Gastrocnemius medialis (tissue), 4 donors: ENCODE data around the gene ZNF772. TPM values are rescaled to one million over a fixed set of nuclear protein-coding genes. Genes with fewer than 3 reads are reported as not detected.
"Not testable (repeated sequence)": the region's sequence is repeated elsewhere in the genome, so short reads cannot be mapped to it uniquely, and the experiment has no call there.

ENCODE experiments used
- ATAC-seq, 2 donors: fragments of 150-250 bp; one replicate each; pipeline ENCODE4 v1.9.1; 2016
- DNase-seq, 2 donors: peaks; one replicate each; pipeline ENCODE4 v3.0.0-alpha.2; 2019
- H3K27ac ChIP-seq, 4 donors: fragments of 200-600 bp; sonication (generic); 1 replicate in 1 of 4; 2 replicates in 3 of 4; pipeline ENCODE4 v1.5.1; 2016 to 2018; ENCODE audit warnings: mild to moderate bottlenecking in 2 of 4, moderate library complexity in 1 of 4
- H3K27me3 ChIP-seq, 3 donors: fragments of 200-600 bp; sonication (generic) in 2 of 3; 1 replicate in 1 of 3; 2 replicates in 2 of 3; pipeline versions ENCODE4 v1.5.1 to v1.6.0; 2016 to 2019; ENCODE audit warnings: mild to moderate bottlenecking in 1 of 3, moderate library complexity in 1 of 3
- H3K36me3 ChIP-seq, 2 donors: fragments of 200-600 bp; sonication (generic) in 1 of 2; one replicate each; pipeline ENCODE4 v1.5.1; 2017 to 2018
- H3K4me1 ChIP-seq, 2 donors: fragments of 200-600 bp; sonication (generic) in 1 of 2; one replicate each; pipeline ENCODE4 v1.5.1; 2016 to 2017; ENCODE audit warnings: mild to moderate bottlenecking in 2 of 2
- H3K4me3 ChIP-seq, 4 donors: fragments of 200-600 bp; sonication (generic) in 3 of 4; 1 replicate in 1 of 4; 2 replicates in 3 of 4; pipeline ENCODE4 v1.5.1; 2016 to 2019; ENCODE audit warnings: mild to moderate bottlenecking in 2 of 4
- H3K9me3 ChIP-seq, 3 donors: fragments of 200-600 bp; sonication (generic) in 2 of 3; 1 replicate in 1 of 3; 2 replicates in 2 of 3; pipeline ENCODE4 v1.5.1; 2016 to 2019
- CTCF ChIP-seq, 5 experiments: fragments of 450-650 bp in 3 of 5; fragments of 200-600 bp in 2 of 5; sonication (generic) in 2 of 5; IDR thresholded peaks in 4 of 5; conservative IDR thresholded peaks in 1 of 5; 1 replicate in 4 of 5; 2 replicates in 1 of 5; pipeline ENCODE4 v1.5.1; 2016 to 2019; ENCODE audit warnings: antibody characterized with exemption in 5 of 5, mild to moderate bottlenecking in 3 of 5, moderate library complexity in 3 of 5
- POLR2A ChIP-seq, 2 donors: fragments of 450-650 bp; IDR thresholded peaks; one replicate each; pipeline ENCODE4 v1.6.1; 2017; ENCODE audit warnings: antibody characterized with exemption in 2 of 2, mild to moderate bottlenecking in 2 of 2, moderate library complexity in 2 of 2
- in situ Hi-C, 4 donors: fragments of 200-750 bp; cut with MboI; loops; one replicate each; pipeline versions ENCODE4 v1.15.0 to v1.8.0; 2017; ENCODE audit warnings: low sequenced_read_pairs in 4 of 4
- intact Hi-C: fragments of 100-400 bp; cut with DNase I; formaldehyde crosslinking; loops from one replicate; pipeline ENCODE4 v1.15.1; 2023; ENCODE audit warnings: low total_unique reads
- total RNA-seq, 4 donors: library from RNA; depleted of rRNA; stranded (reverse); fragments of >200 nt; gene quantifications; one replicate each; pipeline versions ENCODE4 v1.1.0 to v1.2.3, GENCODE V29; 2016

Gene ZNF772
- total RNA-seq, 4 donors from 2014 or later, result 8.3 to 26.7 (median 17.6) TPM

- H3K27me3 ChIP-seq, H3K9me3 ChIP-seq, in situ Hi-C loops: not testable (repeated sequence)
- DNase-seq (peak; percentile 92), ATAC-seq (peak; percentile 99)
- Histone ChIP-seq H3K4me1 (peaks cover 6 to 11% of the 10 kb centered on the region in 2 donors), H3K27ac (peak within 1 kb of the TSS; percentile 88 to 92 (median 90)), H3K36me3 (peaks cover 0 to 12% of the 10 kb centered on the region in 2 donors), H3K4me3 (peak within 1 kb of the TSS; percentile 68 to 100 (median 94))
- peak; percentile 79 to 85 for TF ChIP-seq POLR2A (IDR thresholded peaks at IDR 0.05)
- intact Hi-C loops, result loop anchor here (1.0 to 10.0 kb wide), 4 partner anchors 13 to 247 kb away; partner anchors contain the start of genes ZNF419, ZNF460, ZNF549 and ZNF776
Observed at GRCh38 chr19:57499680-57500395, 22.5 kb upstream of the ZNF772 start, which contains the start of gene ZNF773. Gene ZNF773, plus strand, starts transcription at chr19:57499938. Its CDS starts 143 bp downstream, at chr19:57500081.

DNA sequence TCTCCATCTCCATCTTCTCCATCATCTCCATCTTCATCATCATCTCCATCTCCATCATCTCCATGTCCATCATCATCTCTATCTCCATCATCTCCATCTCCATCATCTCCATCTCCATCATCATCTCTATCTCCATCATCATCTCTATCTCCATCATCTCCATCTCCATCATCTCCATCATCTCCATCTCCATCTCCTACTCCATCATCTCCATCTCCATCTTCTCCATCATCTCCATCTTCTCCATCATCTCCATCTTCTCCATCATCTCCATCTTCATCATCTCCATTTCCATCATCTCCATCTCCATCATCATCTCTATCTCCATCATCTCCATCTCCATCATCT, 21.9 kb upstream of the ZNF772 start:
- intact Hi-C loops, result loop anchor here (1.0 to 2.0 kb wide), 3 partner anchors 12 to 247 kb away; partner anchors contain the start of genes ZNF419, ZNF549 and ZNF776
- H3K36me3 ChIP-seq, result peaks cover 0 to 11% of the 10 kb centered on the region in 2 donors
- in situ Hi-C loops, H3K9me3 ChIP-seq, DNase-seq, H3K27ac ChIP-seq, ATAC-seq, H3K27me3 ChIP-seq: not testable (repeated sequence)
- H3K4me3 ChIP-seq, result peak overlapping the region in 2 of 4 donors; percentile 68 to 97
- H3K4me1 ChIP-seq, result peaks cover 6 to 11% of the 10 kb centered on the region in 2 donors

GRCh38 chr19:57488299-57488644, 10.9 kb upstream of the ZNF772 start:
- H3K4me1 ChIP-seq, intact Hi-C loops, H3K9me3 ChIP-seq, H3K27ac ChIP-seq, in situ Hi-C loops, DNase-seq, H3K27me3 ChIP-seq: not testable (repeated sequence)
- Histone ChIP-seq H3K36me3 (peaks cover 4 to 28% of the 10 kb centered on the region in 2 donors), H3K4me3 (peak overlapping the region in 3 of 4 donors; percentile 27 to 100 (median 31))
- peak; percentile 13 to 14 for ATAC-seq

DNA sequence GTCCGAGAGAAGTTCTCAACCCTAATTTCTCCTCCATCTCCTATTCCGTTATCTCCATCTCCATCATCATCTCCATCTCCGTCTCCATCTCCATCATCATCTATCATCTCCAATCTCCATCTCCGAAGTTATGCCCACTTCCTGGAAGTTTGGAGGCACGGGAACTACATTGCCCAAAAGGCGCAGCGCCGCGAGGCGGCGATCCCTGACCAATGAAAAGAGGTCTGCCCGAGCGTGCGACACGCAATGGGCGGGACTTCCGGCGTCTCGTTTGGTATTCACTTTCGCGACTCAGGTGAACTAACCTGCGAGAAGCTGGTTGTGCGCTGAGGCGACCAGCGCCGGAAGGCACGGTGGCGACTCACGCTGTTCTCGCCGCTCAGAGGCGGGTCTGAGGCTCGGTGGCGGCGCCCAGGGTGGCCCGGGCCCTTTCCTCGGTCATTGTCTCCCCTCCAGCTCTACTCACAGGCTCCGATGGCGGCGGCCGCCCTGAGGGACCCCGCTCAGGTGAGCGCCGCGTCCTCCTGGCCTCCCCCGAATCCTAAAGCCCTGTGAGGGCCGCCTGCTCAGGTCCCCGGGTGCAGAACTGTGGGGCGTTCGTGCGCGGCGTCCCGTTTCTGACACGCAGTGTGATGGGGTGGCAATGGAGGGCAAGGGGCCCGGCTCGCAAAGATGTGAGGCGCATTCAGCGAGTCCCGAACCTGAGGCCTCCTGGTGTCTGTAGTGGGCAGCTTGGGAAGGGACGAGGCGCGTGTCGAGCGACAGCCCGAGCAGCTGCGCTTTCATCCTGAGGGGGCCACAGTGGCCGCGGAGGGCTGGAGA, 10.3 kb upstream of the ZNF772 start, which contains the start of gene ZNF419:
Gene ZNF419, plus strand, starts transcription at position 274 of the 822 bp plus-strand sequence. Its CDS starts 201 bp downstream, at position 475.
- intact Hi-C loops, result loop anchor here (1.0 kb wide), 2 partner anchors 12 to 146 kb away; partner anchors contain the start of genes ZNF211 and ZNF773
- TF ChIP-seq POLR2A (IDR thresholded peaks at IDR 0.05), result peak; percentile 36 to 54
- Histone ChIP-seq H3K36me3 (peaks cover 4 to 22% of the 10 kb centered on the region in 2 donors), H3K27ac (peak within 1 kb of the TSS; percentile 72 to 87 (median 82)), H3K4me3 (peak within 1 kb of the TSS; percentile 97 to 100 (median 98))
- in situ Hi-C loops, H3K27me3 ChIP-seq, H3K4me1 ChIP-seq, H3K9me3 ChIP-seq: not testable (repeated sequence)
- peak; percentile 95 to 98 for ATAC-seq
- DNase-seq, result peak; percentile 86

- TF ChIP-seq CTCF (IDR thresholded peaks at IDR 0.05 in 4 of 5, conservative IDR thresholded peaks at IDR 0.05 in 1 of 5) (no peak), POLR2A (IDR thresholded peaks at IDR 0.05) (no peak)
- in situ Hi-C loops, result no loop called here
- peaks cover 5 to 71% (median 16%) of the 10 kb centered on the region in 3 donors for H3K9me3 ChIP-seq
Observed at GRCh38 chr19:57473646-57474045, 3.7 kb downstream of the ZNF772 start.

GRCh38 chr19:57466489-57466888, 10.9 kb downstream of the ZNF772 start:
- no peak for TF ChIP-seq POLR2A (IDR thresholded peaks at IDR 0.05)
- TF ChIP-seq CTCF (IDR thresholded peaks at IDR 0.05 in 4 of 5, conservative IDR thresholded peaks at IDR 0.05 in 1 of 5), result no peak
- peak overlapping the region in 3 of 4 donors; percentile 14 to 67 (median 66) for H3K27ac ChIP-seq
- H3K9me3 ChIP-seq, result peaks cover 0 to 37% (median 0%) of the 10 kb centered on the region in 3 donors
- intact Hi-C loops, result no loop called here
- peaks cover 0 to 7% of the 10 kb centered on the region in 2 donors for H3K4me1 ChIP-seq
- H3K4me3 ChIP-seq, result peak overlapping the region in 1 of 4 donors; percentile 19
- in situ Hi-C loops, result no loop called here
- no peaks in the 10 kb centered on the region for H3K27me3 ChIP-seq
- ATAC-seq, result peak; percentile 88 to 90
- peak; percentile 47 to 78 for DNase-seq
- H3K36me3 ChIP-seq, result peaks cover 0 to 26% of the 10 kb centered on the region in 2 donors

More at GRCh38 chr19:57473646-57474045, 3.7 kb downstream of the ZNF772 start:
- Histone ChIP-seq H3K4me1 (peaks cover 12 to 13% of the 10 kb centered on the region in 2 donors), H3K27me3 (no peaks in the 10 kb centered on the region), H3K27ac (no peak overlapping the region), H3K36me3 (peaks cover 15 to 65% of the 10 kb centered on the region in 2 donors), H3K4me3 (peak overlapping the region in 1 of 4 donors; percentile 27)
- DNase-seq, result no peak
- intact Hi-C loops, result loop anchor here (10.0 kb wide), 1 partner anchor 711 kb away; the partner anchor contains the start of gene ZNF274
- ATAC-seq, result no peak
